ENCODE measurements around the gene URB1.

The URB1 gene

GRCh38 chr21:32304998-32305397, 87.8 kb downstream of the URB1 start:
- peaks cover 3% of the 10 kb centered on the region for H3K36me3 Mint-ChIP-seq
- H3K27me3 Mint-ChIP-seq: no peaks in the 10 kb centered on the region
- no peak overlapping the region for H3K27ac Mint-ChIP-seq
- no peak for DNase-seq
- H3K9me3 Mint-ChIP-seq: no peaks in the 10 kb centered on the region
- no peaks in the 10 kb centered on the region for H3K4me1 Mint-ChIP-seq
- CTCF ChIA-PET: no interaction called here
- H3K4me3 Mint-ChIP-seq: no peak overlapping the region

DNA sequence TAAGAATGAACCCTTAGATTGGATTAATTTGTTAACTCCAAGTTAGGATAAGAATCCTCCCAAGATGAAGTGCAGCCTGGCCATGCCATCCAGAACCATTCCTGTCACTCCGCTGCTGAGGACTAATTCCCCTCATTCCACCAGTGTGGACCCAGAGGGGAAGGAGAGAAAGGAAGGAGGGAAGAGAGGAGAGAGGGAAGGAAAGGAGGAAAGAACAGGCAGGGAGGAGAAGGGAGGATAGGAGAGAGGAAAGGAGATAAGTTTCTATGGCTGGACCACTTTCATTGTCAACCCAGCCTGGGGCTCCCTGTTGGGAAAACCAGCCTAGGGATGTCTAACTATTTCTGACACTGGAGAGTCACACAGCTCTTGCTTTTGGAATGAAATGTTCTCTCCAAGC, 89.4 kb downstream of the URB1 start:
- Mint-ChIP-seq H3K27ac (no peak overlapping the region), H3K27me3 (no peaks in the 10 kb centered on the region), H3K9me3 (no peaks in the 10 kb centered on the region), H3K4me1 (no peaks in the 10 kb centered on the region), H3K4me3 (no peak overlapping the region), H3K36me3 (no peaks in the 10 kb centered on the region)
- CTCF ChIA-PET: no interaction called here
- DNase-seq: no peak

DNA sequence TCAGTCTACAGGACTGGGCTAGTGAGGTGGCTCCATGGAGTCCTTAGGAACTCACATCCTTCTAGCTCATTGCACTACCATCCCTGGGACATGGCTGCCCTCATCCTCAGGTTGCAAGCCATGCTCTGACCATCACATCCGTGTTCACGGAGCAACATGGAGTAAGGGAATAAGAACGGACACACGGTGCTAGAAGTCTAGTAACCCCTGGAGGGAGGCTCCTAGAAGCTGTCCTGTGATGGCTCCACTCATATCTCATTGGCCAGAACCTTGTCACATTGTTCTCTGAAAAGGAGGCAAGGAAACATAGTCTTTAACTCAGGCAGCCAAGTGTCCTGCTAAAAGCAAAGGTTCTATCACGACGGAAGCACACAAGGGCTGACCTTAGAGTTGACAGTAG, 90.3 kb downstream of the URB1 start:
- Mint-ChIP-seq H3K27me3 (no peaks in the 10 kb centered on the region), H3K4me3 (no peak overlapping the region), H3K36me3 (no peaks in the 10 kb centered on the region), H3K27ac (no peak overlapping the region), H3K9me3 (no peaks in the 10 kb centered on the region), H3K4me1 (no peaks in the 10 kb centered on the region)
- CTCF ChIA-PET: no interaction called here
- DNase-seq: no peak

GRCh38 chr21:32301596-32301995, 91.2 kb downstream of the URB1 start:
- H3K27me3 Mint-ChIP-seq: no peaks in the 10 kb centered on the region
- no peak overlapping the region for H3K4me3 Mint-ChIP-seq
- H3K9me3 Mint-ChIP-seq: no peaks in the 10 kb centered on the region
- CTCF ChIA-PET: no interaction called here
- DNase-seq: no peak
- no peaks in the 10 kb centered on the region for H3K36me3 Mint-ChIP-seq
- no peak overlapping the region for H3K27ac Mint-ChIP-seq
- H3K4me1 Mint-ChIP-seq: no peaks in the 10 kb centered on the region

DNA sequence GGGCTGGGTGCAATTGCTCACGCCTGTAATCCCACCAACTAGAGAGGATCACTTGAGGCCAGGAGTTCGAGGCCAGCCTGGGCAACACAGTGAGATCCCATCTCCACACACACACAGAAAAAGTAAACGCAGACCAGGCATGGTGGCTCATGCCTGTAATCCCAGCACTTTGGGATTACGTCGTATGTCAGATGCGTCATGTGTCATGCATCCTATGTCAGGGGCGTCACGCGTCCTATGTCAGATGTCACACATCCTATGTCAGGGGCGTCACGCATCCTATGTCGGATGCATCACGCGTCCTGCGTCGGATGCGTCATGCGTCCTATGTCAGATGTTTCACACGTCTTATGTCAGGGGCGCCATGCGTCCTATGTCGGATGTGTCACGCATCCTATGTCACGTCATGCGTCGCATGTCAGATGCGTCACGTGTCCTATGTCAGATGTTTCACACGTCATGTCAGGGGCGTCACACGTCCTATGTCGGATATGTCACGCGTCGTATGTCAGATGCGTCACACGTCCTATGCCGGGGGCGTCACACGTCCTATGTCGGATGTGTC, 92.6 kb downstream of the URB1 start:
- Mint-ChIP-seq H3K4me1 (no peaks in the 10 kb centered on the region), H3K27ac (no peak overlapping the region), H3K36me3 (no peaks in the 10 kb centered on the region), H3K9me3 (no peaks in the 10 kb centered on the region), H3K4me3 (no peak overlapping the region), H3K27me3 (no peaks in the 10 kb centered on the region)
- DNase-seq: no peak
- CTCF ChIA-PET: no interaction called here

DNA sequence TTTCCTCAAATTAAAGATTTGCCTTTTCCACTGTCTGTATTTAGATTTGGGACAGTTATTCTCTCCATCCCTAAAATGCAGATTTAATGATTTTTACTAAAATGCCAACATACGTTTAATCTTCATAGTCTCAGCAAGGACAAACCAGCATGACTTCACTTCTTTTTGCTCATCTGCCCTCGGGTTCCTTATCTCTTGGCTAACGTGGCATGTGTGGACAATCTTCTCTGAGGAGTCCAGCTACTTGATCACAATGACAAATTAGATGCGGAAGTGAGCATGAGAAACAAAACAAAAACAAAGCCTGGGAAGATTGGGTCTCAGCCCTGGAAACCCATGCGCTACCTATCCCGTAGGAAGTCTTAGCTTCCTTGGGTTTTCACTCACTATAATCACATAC, 93.1 kb downstream of the URB1 start:
- CTCF ChIA-PET: no interaction called here
- no peaks in the 10 kb centered on the region for H3K36me3 Mint-ChIP-seq
- no peak for DNase-seq
- no peaks in the 10 kb centered on the region for H3K4me1 Mint-ChIP-seq
- no peaks in the 10 kb centered on the region for H3K9me3 Mint-ChIP-seq
- H3K4me3 Mint-ChIP-seq: no peak overlapping the region
- no peak overlapping the region for H3K27ac Mint-ChIP-seq
- H3K27me3 Mint-ChIP-seq: no peaks in the 10 kb centered on the region

GRCh38 chr21:32298658-32299081, 94.1 kb downstream of the URB1 start, which contains the start of gene MRAP:
MRAP (plus strand) TSS chr21:32298855; CDS start chr21:32298972, 117 bp downstream.
- Mint-ChIP-seq H3K9me3 (no peaks in the 10 kb centered on the region), H3K4me1 (no peaks in the 10 kb centered on the region), H3K27me3 (no peaks in the 10 kb centered on the region), H3K27ac (no peak within 1 kb of the TSS), H3K4me3 (no peak within 1 kb of the TSS), H3K36me3 (no peaks in the 10 kb centered on the region)
- DNase-seq: no peak
- CTCF ChIA-PET: no interaction called here

DNA sequence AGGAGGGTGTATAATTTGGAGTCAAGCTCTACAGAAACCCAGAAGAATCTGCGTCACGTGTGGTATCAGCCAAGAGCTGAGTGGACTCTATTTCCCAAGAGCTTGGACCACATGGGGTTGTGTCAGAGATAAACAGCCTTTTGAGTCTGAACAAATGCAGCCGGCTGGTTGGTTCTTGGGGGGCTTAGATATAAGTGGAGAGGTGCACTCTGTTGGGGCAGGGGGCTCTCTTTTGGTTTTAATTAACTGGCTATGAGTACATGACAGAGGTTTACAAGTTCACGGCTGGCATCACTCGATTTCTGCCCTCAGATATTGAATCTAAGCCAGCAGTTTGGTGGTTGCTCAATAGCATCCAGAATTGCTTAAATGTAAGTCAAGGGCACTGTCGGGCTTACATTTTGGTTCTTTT, 94.7 kb downstream of the URB1 start:
- CTCF ChIA-PET: no interaction called here
- DNase-seq: no peak
- Mint-ChIP-seq H3K36me3 (no peaks in the 10 kb centered on the region), H3K4me3 (no peak overlapping the region), H3K4me1 (no peaks in the 10 kb centered on the region), H3K27ac (no peak overlapping the region), H3K9me3 (no peaks in the 10 kb centered on the region), H3K27me3 (no peaks in the 10 kb centered on the region)

GRCh38 chr21:32297449-32297848, 95.4 kb downstream of the URB1 start:
- Mint-ChIP-seq H3K27me3 (no peaks in the 10 kb centered on the region), H3K9me3 (no peaks in the 10 kb centered on the region), H3K4me3 (no peak overlapping the region), H3K4me1 (no peaks in the 10 kb centered on the region), H3K36me3 (no peaks in the 10 kb centered on the region), H3K27ac (no peak overlapping the region)
- CTCF ChIA-PET: no interaction called here
- DNase-seq: no peak

- H3K9me3 Mint-ChIP-seq: no peaks in the 10 kb centered on the region
- no peak overlapping the region for H3K27ac Mint-ChIP-seq
- no peak for DNase-seq
- CTCF ChIA-PET: no interaction called here
- no peaks in the 10 kb centered on the region for H3K27me3 Mint-ChIP-seq
- H3K4me3 Mint-ChIP-seq: no peak overlapping the region
- H3K36me3 Mint-ChIP-seq: peaks cover under 1% of the 10 kb centered on the region
- H3K4me1 Mint-ChIP-seq: peaks cover under 1% of the 10 kb centered on the region
Measured at GRCh38 chr21:32285476-32285875, 107.3 kb downstream of the URB1 start.

DNA sequence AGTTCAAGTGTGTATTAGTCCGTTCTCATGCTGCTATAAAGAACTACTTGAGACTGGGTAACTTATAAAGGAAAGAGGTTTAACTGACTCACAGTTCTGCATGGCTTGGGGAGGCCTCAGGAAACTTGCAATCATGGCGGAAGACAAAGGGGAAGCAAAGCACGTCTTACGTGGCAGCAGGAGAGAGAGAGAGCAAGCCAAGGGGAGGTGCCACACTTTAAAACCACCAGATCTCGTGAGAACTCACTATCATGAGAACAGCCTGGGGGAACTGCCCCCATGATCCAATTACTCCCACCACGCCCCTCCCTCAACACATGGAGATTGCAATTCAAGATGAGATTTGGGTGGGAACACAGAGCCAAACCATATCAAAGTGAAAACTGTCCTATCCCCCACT, 109.8 kb downstream of the URB1 start:
- no peak overlapping the region for H3K4me3 Mint-ChIP-seq
- no peaks in the 10 kb centered on the region for H3K9me3 Mint-ChIP-seq
- CTCF ChIA-PET: no interaction called here
- H3K27ac Mint-ChIP-seq: peak overlapping the region; percentile 61
- H3K36me3 Mint-ChIP-seq: peaks cover 3% of the 10 kb centered on the region
- peaks cover 19% of the 10 kb centered on the region for H3K4me1 Mint-ChIP-seq
- DNase-seq: no peak
- peaks cover 4% of the 10 kb centered on the region for H3K27me3 Mint-ChIP-seq

- peaks cover 3% of the 10 kb centered on the region for H3K36me3 Mint-ChIP-seq
- CTCF ChIA-PET: no interaction called here
- peaks cover 4% of the 10 kb centered on the region for H3K27me3 Mint-ChIP-seq
- no peak overlapping the region for H3K4me3 Mint-ChIP-seq
- no peaks in the 10 kb centered on the region for H3K9me3 Mint-ChIP-seq
- peaks cover 28% of the 10 kb centered on the region for H3K4me1 Mint-ChIP-seq
- DNase-seq: no peak
- H3K27ac Mint-ChIP-seq: no peak overlapping the region
Measured at GRCh38 chr21:32281531-32281930, 111.3 kb downstream of the URB1 start.

- Mint-ChIP-seq H3K4me1 (peaks cover 29% of the 10 kb centered on the region), H3K4me3 (peak overlapping the region; percentile 99), H3K36me3 (peaks cover 7% of the 10 kb centered on the region), H3K27me3 (peaks cover 4% of the 10 kb centered on the region), H3K9me3 (no peaks in the 10 kb centered on the region), H3K27ac (peak overlapping the region; percentile 91)
- CTCF ChIA-PET: interaction anchor here (0.7 to 0.8 kb wide), 2 partner anchors 297 to 916 kb away, joined by 3 to 4 read pairs; no protein-coding TSS in a partner anchor
- DNase-seq: no peak
Measured at GRCh38 chr21:32279377-32279680, 113.5 kb downstream of the URB1 start.

- Mint-ChIP-seq H3K27me3 (peaks cover 4% of the 10 kb centered on the region), H3K9me3 (no peaks in the 10 kb centered on the region), H3K27ac (peak within 1 kb of the TSS; percentile 91), H3K4me1 (peaks cover 29% of the 10 kb centered on the region), H3K4me3 (peak within 1 kb of the TSS; percentile 99), H3K36me3 (peaks cover 8% of the 10 kb centered on the region)
- CTCF ChIA-PET: interaction anchor here (0.7 to 0.8 kb wide), 2 partner anchors 298 to 915 kb away, joined by 3 to 4 read pairs; no protein-coding TSS in a partner anchor
- DNase-seq: peak; percentile 97
Measured at GRCh38 chr21:32278518-32279376, 114.1 kb downstream of the URB1 start, which contains the start of gene MIS18A. MIS18A (minus strand) TSS chr21:32279049; CDS start chr21:32279014, 35 bp downstream.

DNA sequence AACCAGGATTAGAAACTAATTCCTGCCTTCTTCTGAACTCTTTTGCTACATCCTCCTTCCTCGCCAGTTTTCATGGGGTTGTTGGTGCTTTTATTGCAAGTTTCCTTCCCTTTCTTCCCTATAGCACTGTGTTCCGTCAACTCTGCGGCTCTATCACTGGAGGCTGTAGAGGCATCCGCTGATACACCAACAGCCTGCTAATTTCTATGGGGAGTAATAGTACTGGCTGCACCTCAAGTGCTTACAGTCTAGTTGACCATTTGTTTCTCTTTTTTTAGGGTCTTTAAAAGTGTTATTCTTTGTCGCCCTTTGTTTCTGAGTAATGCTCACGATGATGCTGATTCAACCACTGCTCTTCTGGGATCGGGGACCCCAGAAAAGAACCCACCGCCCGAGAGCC, 114.7 kb downstream of the URB1 start:
- CTCF ChIA-PET: no interaction called here
- H3K9me3 Mint-ChIP-seq: no peaks in the 10 kb centered on the region
- peaks cover 29% of the 10 kb centered on the region for H3K4me1 Mint-ChIP-seq
- peak; percentile 32 for DNase-seq
- peak overlapping the region; percentile 99 for H3K4me3 Mint-ChIP-seq
- H3K27me3 Mint-ChIP-seq: peaks cover 4% of the 10 kb centered on the region
- peaks cover 9% of the 10 kb centered on the region for H3K36me3 Mint-ChIP-seq
- H3K27ac Mint-ChIP-seq: peak overlapping the region; percentile 78
